Hepatocyte (in vitro differentiated cells): ENCODE results near the gene CD82. TPM values are rescaled to one million over a fixed set of nuclear protein-coding genes. Genes with fewer than 3 reads are reported as not detected.

ENCODE experiments used
- DNase-seq: peaks from one replicate; pipeline ENCODE4 v3.0.0-alpha.2; 2016; ENCODE audit warnings: low spot score
- H2AFZ ChIP-seq: fragments of 200-600 bp; sonication (generic); 2 replicates; pipeline ENCODE4 v1.6.0; 2016; ENCODE audit warnings: antibody characterized with exemption, mild to moderate bottlenecking
- H3K27ac ChIP-seq: fragments of 200-600 bp; sonication (generic); 2 replicates; pipeline ENCODE4 v1.5.1; 2016; ENCODE audit warnings: mild to moderate bottlenecking
- H3K27me3 ChIP-seq: fragments of 200-600 bp; sonication (generic); 2 replicates; pipeline ENCODE4 v1.6.1; 2016
- H3K36me3 ChIP-seq: fragments of 200-600 bp; sonication (generic); replicated peaks from 2 replicates; pipeline ENCODE4 v1.5.1; 2016; ENCODE audit warnings: low read depth; ENCODE audit not compliant: insufficient read depth
- H3K4me1 ChIP-seq: fragments of 200-600 bp; sonication (generic); 2 replicates; pipeline ENCODE4 v1.5.1; 2016; ENCODE audit warnings: mild to moderate bottlenecking, moderate library complexity; ENCODE audit not compliant: insufficient read depth
- H3K4me2 ChIP-seq: fragments of 200-600 bp; sonication (generic); 2 replicates; pipeline ENCODE4 v1.6.0; 2016
- H3K4me3 ChIP-seq: fragments of 200-600 bp; sonication (generic); 2 replicates; pipeline ENCODE4 v1.5.1; 2016; ENCODE audit warnings: mild to moderate bottlenecking
- H3K79me2 ChIP-seq: fragments of 200-600 bp; sonication (generic); 2 replicates; pipeline ENCODE4 v1.6.0; 2017; ENCODE audit warnings: mild to moderate bottlenecking
- H3K9me2 ChIP-seq: fragments of 200-600 bp; sonication (generic); replicated peaks from 2 replicates; pipeline ENCODE4 v1.6.0; 2017; ENCODE audit warnings: mild to moderate bottlenecking; ENCODE audit not compliant: insufficient read depth
- H3K9me3 ChIP-seq: fragments of 200-600 bp; sonication (generic); 2 replicates; pipeline ENCODE4 v1.5.1; 2016; ENCODE audit warnings: low read depth, mild to moderate bottlenecking
- H4K20me1 ChIP-seq: fragments of 200-600 bp; sonication (generic); 2 replicates; pipeline ENCODE4 v1.6.0; 2016; ENCODE audit warnings: mild to moderate bottlenecking; ENCODE audit not compliant: insufficient read depth, poor library complexity, severe bottlenecking
- CTCF ChIP-seq: fragments of 200-600 bp; sonication (generic); IDR thresholded peaks from 2 replicates; pipeline ENCODE4 v1.5.1; 2016; ENCODE audit warnings: antibody characterized with exemption, mild to moderate bottlenecking; ENCODE audit not compliant: poor library complexity
- EZH2 ChIP-seq: fragments of 200-600 bp; sonication (generic); IDR thresholded peaks from 2 replicates; pipeline ENCODE4 v1.6.1; 2016; ENCODE audit warnings: antibody characterized with exemption, mild to moderate bottlenecking, borderline replicate concordance
- EZH2phosphoT487 ChIP-seq: fragments of 200-600 bp; sonication (generic); IDR thresholded peaks from one replicate; pipeline ENCODE4 v1.6.1; 2018; ENCODE audit warnings: antibody characterized with exemption, mild to moderate bottlenecking, low read depth, moderate library complexity; ENCODE audit not compliant: unreplicated experiment, severe bottlenecking
- WGBS: methylation state at CpG from one replicate; pipeline ENCODE4 v1.1.6; 2016; ENCODE audit warnings: low lambda C conversion rate; ENCODE audit errors: missing lambda C conversion rate; 5-methylcytosine and 5-hydroxymethylcytosine counted together
- polyA plus RNA-seq: library from polyadenylated mRNA; unstranded; fragments of >200 nt; fragmentation: Nextera tagmentation; extraction: Ambion mirVana; gene quantifications from 2 replicates; pipeline ENCODE4 v1.2.1, GENCODE V29; 2016
- total RNA-seq: library from RNA; depleted of rRNA; stranded (reverse); fragments of >200 nt; gene quantifications from 2 replicates; pipeline ENCODE4 v1.2.3, GENCODE V29; 2014

CD82 gene
- total and polyA plus RNA-seq, 2 experiments from 2014 or later, result 38.7 to 157 TPM

DNA sequence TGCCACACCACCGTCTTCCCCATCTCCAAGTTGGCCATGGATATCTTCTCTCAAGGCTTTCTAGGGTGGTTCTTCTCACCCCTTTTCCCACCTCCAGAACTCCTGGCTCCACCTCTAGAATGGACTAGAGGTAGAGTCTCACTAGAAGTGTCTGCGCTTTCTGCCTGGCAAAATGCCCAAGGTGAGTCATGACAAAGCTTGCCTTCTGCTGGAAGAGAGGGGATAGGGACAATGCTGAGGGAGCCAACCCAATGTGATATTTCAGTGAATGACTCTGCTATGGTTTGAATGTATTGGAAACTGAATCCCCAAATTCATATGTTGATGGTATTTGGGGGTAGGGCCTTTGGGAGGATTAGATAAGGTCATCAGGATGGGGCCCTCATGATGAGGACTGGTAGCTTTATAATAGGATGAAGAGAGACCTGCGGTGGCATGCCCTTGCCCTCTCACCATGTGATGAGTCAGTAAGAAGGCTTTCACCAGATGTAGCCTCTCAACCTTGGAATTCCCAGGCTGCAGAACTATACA, 4.1 kb upstream of the CD82 start:
- Histone ChIP-seq H3K9me2 (no peaks in the 10 kb centered on the region), H3K4me2 (no peak overlapping the region), H3K36me3 (no peaks in the 10 kb centered on the region), H3K27ac (no peak overlapping the region), H2AFZ (no peak overlapping the region), H3K9me3 (no peaks in the 10 kb centered on the region), H3K4me1 (peaks cover 22% of the 10 kb centered on the region), H4K20me1 (no peaks in the 10 kb centered on the region), H3K79me2 (no peaks in the 10 kb centered on the region), H3K4me3 (no peak overlapping the region), H3K27me3 (no peaks in the 10 kb centered on the region)
- WGBS, result 100% methylated on average over 3 of the region's 3 CpGs
- DNase-seq, result no peak
- TF ChIP-seq EZH2 (no peak), CTCF (no peak)

DNA sequence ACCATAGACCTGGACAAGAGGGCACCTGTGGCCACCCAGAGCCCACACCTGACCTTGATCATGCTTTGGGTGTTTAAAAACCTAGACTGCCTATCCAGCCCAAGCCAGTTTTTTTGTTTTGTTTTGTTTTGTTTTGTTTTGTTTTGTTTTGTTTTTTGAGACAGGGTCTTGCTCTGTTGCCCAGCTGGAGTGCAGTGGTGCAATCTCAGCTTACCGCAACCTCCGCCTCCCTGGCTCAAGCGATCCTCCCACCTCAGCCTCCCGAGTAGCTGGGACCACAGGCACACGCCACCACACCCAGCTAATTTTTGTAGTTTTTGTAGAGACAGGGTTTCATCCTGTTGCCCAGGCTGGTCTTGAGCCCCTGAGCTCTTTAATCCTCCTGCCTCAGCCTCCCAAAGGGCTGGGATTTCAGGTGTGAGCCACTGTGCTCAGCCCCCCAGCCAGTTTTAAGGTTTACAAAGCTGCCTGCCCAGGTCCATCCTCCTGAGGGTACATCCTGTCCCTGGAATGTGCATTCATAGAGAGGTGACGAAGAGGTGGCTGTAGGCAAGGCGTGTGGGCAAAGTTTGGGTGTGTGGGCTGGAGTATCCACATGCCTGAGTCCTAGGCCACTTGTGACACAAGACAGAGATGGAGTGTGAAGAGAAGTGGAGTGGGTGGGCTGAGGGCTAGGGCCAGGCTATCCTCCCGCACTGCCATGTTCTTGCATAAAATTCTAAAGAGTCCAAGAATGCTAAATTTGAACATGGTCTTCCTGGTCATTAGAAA, 3.3 kb upstream of the CD82 start:
- Histone ChIP-seq H4K20me1 (no peaks in the 10 kb centered on the region), H3K9me3 (no peaks in the 10 kb centered on the region), H3K4me1 (peaks cover 22% of the 10 kb centered on the region), H3K9me2 (no peaks in the 10 kb centered on the region), H3K4me3 (no peak overlapping the region), H3K36me3 (no peaks in the 10 kb centered on the region), H3K79me2 (no peaks in the 10 kb centered on the region), H3K4me2 (no peak overlapping the region), H2AFZ (no peak overlapping the region), H3K27ac (no peak overlapping the region), H3K27me3 (no peaks in the 10 kb centered on the region)
- TF ChIP-seq CTCF (no peak), EZH2phosphoT487 (no peak), EZH2 (no peak)
- DNase-seq, result no peak
- 95% methylated on average over 8 of the region's 8 CpGs for WGBS

DNA sequence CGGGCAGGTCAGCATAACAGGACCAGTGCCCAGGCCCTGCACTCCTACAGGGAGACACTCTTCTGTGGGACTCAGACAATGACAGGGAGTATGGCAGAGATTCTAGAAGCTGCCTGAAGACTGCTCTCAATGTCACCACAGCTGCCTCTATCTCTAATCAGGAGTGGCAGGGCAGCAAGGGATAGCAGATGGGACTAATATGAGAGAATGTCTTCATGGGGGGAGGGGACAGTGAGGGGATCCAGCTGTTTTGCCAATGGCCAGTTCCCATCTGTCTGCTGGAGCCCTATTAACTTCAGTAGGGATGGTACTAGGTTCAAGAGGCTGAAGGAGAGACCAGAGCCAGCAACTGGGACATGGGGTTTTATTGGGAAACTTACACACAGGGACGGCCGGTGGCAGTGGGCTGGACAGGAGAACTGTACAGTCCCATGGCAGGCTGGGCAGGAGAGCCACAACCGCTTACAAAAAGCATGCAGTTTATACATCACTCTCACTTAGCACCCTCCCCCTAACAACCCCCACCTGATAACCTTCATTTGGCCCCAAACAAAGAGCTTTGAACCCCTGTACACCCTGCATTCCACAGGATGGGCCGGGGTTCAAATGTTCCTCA, 2.5 kb upstream of the CD82 start:
- DNase-seq, result no peak
- Histone ChIP-seq H4K20me1 (no peaks in the 10 kb centered on the region), H3K9me3 (no peaks in the 10 kb centered on the region), H3K9me2 (no peaks in the 10 kb centered on the region), H3K36me3 (no peaks in the 10 kb centered on the region), H3K4me1 (peaks cover 22% of the 10 kb centered on the region), H3K27me3 (no peaks in the 10 kb centered on the region), H3K79me2 (no peaks in the 10 kb centered on the region), H3K4me3 (no peak overlapping the region), H3K27ac (no peak overlapping the region), H3K4me2 (no peak overlapping the region), H2AFZ (no peak overlapping the region)
- 74% methylated on average over 5 of the region's 5 CpGs for WGBS
- no peak for TF ChIP-seq EZH2phosphoT487
- TF ChIP-seq EZH2, result no peak
- no peak for TF ChIP-seq CTCF
